HG03439 (cell line): Measurements from ENCODE around the gene BSN.
"Not testable (repeated sequence)": the region's sequence is repeated elsewhere in the genome, so short reads cannot be mapped to it uniquely, and the experiment has no call there.

Experiments used
- ATAC-seq: cut with Tn5 transposase; IDR thresholded peaks from one replicate; pipeline ENCODE4 v1.9.1; 2021; ENCODE audit warnings: mild to moderate bottlenecking, moderate library complexity; ENCODE audit not compliant: unreplicated experiment

The BSN gene

GRCh38 chr3:49535971-49536874 lies 18.1 kb upstream of the BSN start:
- ATAC-seq = no peak

- no peak for ATAC-seq
These were observed 17.3 kb upstream of the BSN start for GRCh38 chr3:49536875-49537533.

DNA sequence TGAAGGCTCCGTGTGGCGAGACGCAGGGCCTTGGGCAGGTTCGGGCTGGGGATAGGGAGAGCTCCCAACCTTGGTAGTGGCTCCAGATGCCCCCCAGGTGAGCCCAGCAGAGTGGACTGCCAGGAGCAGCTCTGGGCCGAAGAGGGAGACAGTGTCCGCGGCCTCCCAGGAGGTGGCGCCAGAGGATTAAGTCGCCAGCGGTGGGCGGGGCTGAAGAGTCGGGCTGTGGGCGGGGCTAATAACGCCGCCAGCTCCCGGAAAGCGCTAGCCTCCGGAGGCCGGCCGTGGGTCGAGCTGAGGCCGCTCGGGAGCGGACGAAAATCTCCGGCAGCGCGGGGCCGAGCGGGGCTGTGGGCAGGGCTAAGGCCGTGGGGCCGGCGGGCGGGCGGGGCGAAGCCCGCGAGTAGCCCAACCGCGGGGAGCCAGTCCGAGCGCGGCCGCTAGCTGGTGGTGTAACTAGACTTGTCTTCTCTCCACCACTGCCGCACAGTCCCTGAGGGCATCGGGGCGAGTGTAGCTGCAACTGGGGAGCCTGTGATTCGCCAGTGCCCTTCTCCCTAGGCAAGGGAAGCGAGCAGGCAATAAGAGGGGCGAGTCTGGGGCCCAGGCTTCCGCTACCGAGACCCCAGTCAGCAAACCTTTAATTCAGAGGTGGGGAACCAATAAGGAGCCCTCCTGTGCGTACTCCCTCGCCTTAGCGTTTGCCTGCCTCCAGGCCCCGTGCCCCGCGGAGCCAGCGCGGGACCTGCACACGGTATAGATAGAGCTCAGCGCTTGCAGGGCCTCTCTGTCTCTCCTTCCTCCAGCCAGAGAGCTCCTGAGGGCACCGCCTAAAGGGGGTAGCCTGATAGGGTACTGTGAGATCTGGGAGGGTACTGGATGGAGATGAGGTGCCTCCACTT lies 14.4 kb upstream of the BSN start:
- ATAC-seq = peak; percentile 89

DNA sequence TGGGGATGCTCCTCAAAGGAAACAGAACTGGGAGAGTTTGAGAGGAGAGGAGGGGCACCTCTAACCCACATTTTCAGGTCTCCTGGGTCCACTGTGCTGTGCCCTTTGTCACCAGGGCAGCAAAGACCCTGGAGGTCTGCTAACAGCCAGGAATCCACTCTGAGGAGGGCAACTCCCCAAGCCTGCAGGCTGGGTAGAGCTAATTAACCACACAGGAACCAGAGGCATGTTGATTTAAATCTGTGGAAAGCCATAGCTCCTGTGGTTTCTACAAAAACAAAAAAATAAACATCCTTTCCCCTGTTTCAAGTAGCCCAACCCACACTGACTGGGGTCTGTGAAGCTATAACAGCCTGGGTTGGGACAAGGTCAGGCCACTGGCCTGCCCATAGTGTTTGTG lies 2.2 kb upstream of the BSN start:
- ATAC-seq = no peak

- ATAC-seq = no peak
These were observed 969 bp upstream of the BSN start for GRCh38 chr3:49553324-49553691.

GRCh38 chr3:49554633-49555265 lies 472 bp downstream of the BSN start:
- ATAC-seq = peak; percentile 5

DNA sequence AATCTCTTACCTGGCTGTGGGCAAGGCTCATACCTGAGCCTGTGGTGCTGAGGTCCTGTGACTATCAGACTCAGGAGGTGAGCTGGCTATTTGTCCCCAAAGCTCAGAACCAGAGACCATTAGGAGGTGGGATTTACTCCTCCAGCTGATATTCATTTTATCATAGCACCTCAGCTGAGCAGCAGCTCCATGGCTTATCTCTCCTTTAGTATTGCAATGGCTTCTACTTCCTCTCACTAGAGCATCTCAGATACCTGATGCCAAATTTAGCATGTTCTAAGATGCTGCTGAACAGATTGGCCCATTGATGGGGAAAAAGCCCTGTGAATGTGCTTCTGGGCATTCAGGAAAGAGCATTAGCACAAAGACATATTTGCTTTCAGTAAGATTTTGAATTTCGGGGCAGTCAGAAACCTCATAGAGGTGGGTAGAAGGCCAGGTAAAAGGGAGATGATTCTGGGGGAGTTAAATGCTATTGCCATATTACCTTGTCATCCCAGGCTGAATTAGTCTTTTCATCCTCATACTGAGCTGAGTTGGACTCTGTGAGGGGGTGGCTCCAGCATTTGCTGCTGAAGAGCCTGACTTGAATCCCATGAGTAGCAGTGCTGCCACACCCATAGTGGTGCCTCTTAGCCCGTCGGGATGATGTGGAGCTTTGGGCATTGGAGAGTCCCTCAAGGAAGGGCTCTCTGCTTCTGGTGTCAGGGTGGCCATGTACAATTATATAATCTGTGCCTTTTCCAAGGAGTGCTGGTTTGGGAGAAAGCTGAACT lies 2.4 kb downstream of the BSN start:
- ATAC-seq = no peak

GRCh38 chr3:49563040-49563578 lies 8.8 kb downstream of the BSN start:
- ATAC-seq = no peak

- no peak for ATAC-seq
These were observed 9.5 kb downstream of the BSN start for GRCh38 chr3:49563766-49564165.

DNA sequence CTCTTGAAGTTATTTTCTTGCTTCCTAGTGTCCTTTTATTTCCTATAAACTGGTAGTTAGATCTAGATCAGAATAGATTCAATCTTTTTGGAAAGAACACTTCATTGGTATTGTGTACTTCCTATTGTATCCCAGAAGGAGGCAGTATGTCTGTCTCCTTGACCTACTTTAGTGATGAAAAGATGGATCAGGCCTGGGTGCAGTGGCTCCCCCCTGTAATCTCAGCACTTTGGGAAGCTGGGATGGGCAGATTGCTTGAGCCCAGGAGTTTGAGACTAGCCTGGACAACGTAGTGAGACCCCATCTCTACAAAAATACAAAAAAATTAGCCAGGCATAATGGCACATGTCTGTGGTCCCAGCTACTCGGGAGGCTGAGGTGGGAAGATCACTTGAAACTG lies 12.0 kb downstream of the BSN start:
- no peak for ATAC-seq

DNA sequence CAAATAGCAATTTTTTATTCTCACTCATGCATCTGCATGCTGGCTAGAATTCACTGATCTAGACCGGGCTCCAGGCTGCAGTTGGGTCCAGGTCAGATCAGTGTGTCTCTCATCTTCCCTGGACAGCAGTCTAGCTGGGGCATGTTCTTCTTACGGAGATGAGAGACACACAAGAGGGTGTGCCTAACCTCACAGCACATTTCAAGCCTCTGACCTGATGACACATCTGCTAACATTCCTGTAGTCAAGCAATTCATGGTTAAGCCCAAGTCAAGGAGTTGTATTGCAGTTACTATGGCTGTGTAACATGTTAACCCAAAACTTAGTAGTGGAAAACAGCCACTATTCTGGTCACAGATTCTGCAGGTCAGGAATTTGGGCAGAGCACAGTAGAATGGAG lies 13.1 kb downstream of the BSN start:
- ATAC-seq = no peak

DNA sequence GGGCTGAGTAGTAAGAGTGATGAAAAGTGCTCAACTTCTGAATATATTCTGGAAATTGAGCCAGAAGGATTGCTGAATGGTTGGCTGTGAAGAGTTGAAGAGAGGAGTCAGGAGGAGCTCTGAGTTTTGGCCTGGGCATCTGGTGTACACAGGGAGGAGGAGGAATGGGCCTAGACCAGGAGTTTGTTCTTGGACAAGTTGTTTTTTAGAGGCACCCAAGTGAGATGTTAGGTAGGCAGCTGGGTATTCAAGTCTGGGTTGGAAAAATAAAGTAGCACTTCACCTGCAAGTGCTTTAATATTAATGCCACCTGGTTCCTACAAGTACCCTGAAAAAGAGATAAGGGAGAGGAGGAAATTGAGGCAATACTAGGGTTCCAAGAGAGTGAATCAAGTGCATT lies 14.7 kb downstream of the BSN start:
- no peak for ATAC-seq

- ATAC-seq = no peak
These were observed 15.9 kb downstream of the BSN start for GRCh38 chr3:49570028-49570654.

GRCh38 chr3:49582177-49582576 lies 27.9 kb downstream of the BSN start:
- no peak for ATAC-seq

DNA sequence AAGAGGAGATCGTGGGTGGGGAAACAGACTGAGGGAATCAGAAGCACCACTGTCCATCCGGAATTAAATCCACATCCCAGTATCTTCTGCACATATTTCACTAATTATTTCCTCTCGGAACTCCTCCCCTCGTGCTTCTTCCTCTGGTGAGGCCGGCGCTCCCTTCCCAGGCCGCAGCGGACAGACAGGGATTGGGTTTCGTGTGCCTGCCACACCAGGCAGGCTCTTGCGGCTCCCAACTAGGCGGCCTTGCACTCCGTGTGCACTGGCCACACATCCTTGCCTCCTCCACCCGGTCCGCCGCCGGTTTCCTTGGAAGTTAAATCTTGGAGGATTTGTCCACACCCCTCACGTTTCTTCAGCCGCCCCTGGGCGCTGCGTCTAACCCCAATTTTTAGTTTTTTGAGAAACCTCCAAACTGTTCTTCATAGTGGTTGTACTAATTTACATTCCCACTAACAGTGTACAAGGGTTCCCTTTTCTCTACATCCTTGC lies 31.0 kb downstream of the BSN start:
- ATAC-seq = not testable (repeated sequence)

GRCh38 chr3:49591615-49592014 lies 37.3 kb downstream of the BSN start:
- ATAC-seq = no peak

DNA sequence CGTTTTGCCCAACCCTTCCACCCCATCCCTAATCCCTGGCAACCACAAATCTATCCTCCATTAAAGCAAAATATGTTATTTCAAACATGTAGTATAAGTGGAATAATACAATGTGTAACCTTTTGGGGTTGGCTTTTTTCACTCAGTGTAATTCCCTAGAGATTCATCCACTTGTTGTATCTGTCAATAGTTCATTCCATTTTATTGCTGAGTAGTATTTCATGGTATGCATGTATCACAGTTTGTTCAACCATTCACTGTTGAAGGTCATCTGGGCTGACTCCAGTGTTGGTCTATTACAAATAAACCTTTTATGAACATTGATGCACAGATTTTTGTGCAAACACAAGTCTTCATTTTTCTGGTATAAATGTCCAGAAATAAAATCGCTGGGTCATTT lies 38.8 kb downstream of the BSN start:
- no peak for ATAC-seq

- no peak for ATAC-seq
These were observed 46.5 kb downstream of the BSN start for GRCh38 chr3:49600781-49601180.

DNA sequence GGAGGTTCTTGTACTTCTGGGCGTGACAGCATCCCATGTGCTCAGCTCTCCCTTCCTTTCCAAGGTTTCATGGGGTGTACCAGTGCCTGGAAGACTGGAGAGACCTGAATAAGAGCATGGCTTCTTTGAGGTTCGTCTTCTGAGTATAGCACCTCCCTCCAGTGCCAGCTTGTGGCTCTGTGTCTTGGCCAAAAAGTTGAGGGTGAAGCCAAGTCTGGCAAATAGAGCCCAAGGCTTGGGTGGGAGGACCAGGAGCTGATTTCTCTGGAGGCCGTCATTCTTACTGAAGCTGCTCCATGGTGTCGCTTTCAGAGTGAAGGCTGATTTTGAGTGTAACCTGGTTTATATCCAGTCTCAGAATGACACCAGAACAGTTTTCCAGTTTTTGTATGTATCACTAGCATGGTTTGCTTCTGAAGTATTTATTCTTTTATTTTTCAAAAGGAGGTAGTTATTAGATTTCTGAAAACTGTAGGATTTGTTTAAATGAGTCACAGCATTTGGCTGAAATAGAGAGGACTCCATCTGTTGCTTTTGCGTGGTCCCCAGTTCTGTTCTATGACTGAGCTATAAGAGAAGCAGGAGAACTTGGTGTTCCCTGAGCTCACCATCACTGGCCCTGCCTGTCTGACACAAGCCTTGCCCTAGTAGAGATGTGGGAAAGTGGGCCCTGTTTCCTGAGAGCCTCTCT lies 47.2 kb downstream of the BSN start:
- ATAC-seq = no peak
